Gastrocnemius medialis (tissue), 4 donors: ENCODE measurements around the gene METAP1. TPM values are rescaled to one million over a fixed set of nuclear protein-coding genes. Genes with fewer than 3 reads are reported as not detected.
"Not testable (repeated sequence)": the region's sequence is repeated elsewhere in the genome, so short reads cannot be mapped to it uniquely, and the experiment has no call there.

ENCODE experiments used
- ATAC-seq, 2 donors: fragments of 150-250 bp; one replicate each; pipeline ENCODE4 v1.9.1; 2016
- DNase-seq, 2 donors: peaks; one replicate each; pipeline ENCODE4 v3.0.0-alpha.2; 2019
- H3K27ac ChIP-seq, 4 donors: fragments of 200-600 bp; sonication (generic); 1 replicate in 1 of 4; 2 replicates in 3 of 4; pipeline ENCODE4 v1.5.1; 2016 to 2018; ENCODE audit warnings: mild to moderate bottlenecking in 2 of 4, moderate library complexity in 1 of 4
- H3K27me3 ChIP-seq, 3 donors: fragments of 200-600 bp; sonication (generic) in 2 of 3; 1 replicate in 1 of 3; 2 replicates in 2 of 3; pipeline versions ENCODE4 v1.5.1 to v1.6.0; 2016 to 2019; ENCODE audit warnings: mild to moderate bottlenecking in 1 of 3, moderate library complexity in 1 of 3
- H3K36me3 ChIP-seq, 2 donors: fragments of 200-600 bp; sonication (generic) in 1 of 2; one replicate each; pipeline ENCODE4 v1.5.1; 2017 to 2018
- H3K4me1 ChIP-seq, 2 donors: fragments of 200-600 bp; sonication (generic) in 1 of 2; one replicate each; pipeline ENCODE4 v1.5.1; 2016 to 2017; ENCODE audit warnings: mild to moderate bottlenecking in 2 of 2
- H3K4me3 ChIP-seq, 4 donors: fragments of 200-600 bp; sonication (generic) in 3 of 4; 1 replicate in 1 of 4; 2 replicates in 3 of 4; pipeline ENCODE4 v1.5.1; 2016 to 2019; ENCODE audit warnings: mild to moderate bottlenecking in 2 of 4
- H3K9me3 ChIP-seq, 3 donors: fragments of 200-600 bp; sonication (generic) in 2 of 3; 1 replicate in 1 of 3; 2 replicates in 2 of 3; pipeline ENCODE4 v1.5.1; 2016 to 2019
- CTCF ChIP-seq, 5 experiments: fragments of 450-650 bp in 3 of 5; fragments of 200-600 bp in 2 of 5; sonication (generic) in 2 of 5; IDR thresholded peaks in 4 of 5; conservative IDR thresholded peaks in 1 of 5; 1 replicate in 4 of 5; 2 replicates in 1 of 5; pipeline ENCODE4 v1.5.1; 2016 to 2019; ENCODE audit warnings: antibody characterized with exemption in 5 of 5, mild to moderate bottlenecking in 3 of 5, moderate library complexity in 3 of 5
- POLR2A ChIP-seq, 2 donors: fragments of 450-650 bp; IDR thresholded peaks; one replicate each; pipeline ENCODE4 v1.6.1; 2017; ENCODE audit warnings: antibody characterized with exemption in 2 of 2, mild to moderate bottlenecking in 2 of 2, moderate library complexity in 2 of 2
- in situ Hi-C, 4 donors: fragments of 200-750 bp; cut with MboI; loops; one replicate each; pipeline versions ENCODE4 v1.15.0 to v1.8.0; 2017; ENCODE audit warnings: low sequenced_read_pairs in 4 of 4
- intact Hi-C: fragments of 100-400 bp; cut with DNase I; formaldehyde crosslinking; loops from one replicate; pipeline ENCODE4 v1.15.1; 2023; ENCODE audit warnings: low total_unique reads
- total RNA-seq, 4 donors: library from RNA; depleted of rRNA; stranded (reverse); fragments of >200 nt; gene quantifications; one replicate each; pipeline versions ENCODE4 v1.1.0 to v1.2.3, GENCODE V29; 2016

The METAP1 gene
- total RNA-seq, 4 donors from 2014 or later: 33.3 to 45.0 (median 37.9) TPM

DNA sequence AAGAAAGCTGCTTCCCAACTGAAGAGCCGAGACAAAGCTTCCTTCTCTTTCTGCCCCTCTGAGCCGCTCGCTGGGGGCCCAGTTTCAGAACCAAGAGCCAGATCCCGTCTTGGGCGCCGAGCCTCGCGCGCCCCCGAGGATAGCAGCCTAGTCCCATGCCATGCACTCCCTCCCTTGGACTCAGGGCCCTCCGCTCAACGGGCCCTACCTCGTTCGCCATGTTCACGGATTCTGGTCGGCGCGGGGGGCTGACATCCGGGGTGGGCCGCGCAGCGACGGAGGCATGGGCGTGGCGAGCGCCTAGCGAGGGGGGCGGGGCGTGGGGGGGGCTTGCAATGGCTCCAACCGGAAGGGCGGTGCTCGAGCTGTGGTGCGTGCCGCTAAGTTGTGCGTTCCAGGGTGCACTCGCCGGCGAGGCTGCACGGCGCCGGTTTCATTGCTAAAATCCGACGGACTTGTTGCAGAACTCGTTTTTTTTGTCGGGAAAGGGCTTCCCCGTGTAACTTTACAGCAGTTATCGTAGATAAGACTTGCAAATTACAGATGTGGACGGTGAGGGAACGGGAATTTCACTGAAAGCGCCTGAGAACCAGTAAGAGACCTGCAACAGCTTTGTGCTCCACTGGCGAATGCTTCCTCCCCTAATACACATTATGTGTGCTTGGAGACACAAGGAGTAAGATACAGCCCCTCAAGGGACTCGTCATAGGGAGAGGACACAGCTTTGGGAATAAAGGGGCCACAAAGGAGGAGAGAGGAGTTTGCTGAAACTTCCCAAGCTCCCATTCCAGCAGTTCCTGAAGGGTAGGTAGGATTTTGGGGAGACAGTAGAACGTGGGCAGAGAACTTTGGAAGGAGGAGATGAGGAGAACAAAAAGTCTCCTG is 93.2 kb downstream of the METAP1 start, which contains the start of gene ADH5:
Gene ADH5 (minus strand): TSS at position 308 of the 885 bp plus-strand sequence. CDS start 88 bp downstream, at position 220.
- peak within 1 kb of the TSS; percentile 87 to 97 (median 93) for H3K27ac ChIP-seq
- H3K27me3 ChIP-seq: no peaks in the 10 kb centered on the region
- DNase-seq (peak; percentile 79 to 87), ATAC-seq (peak; percentile 84 to 85)
- peaks cover 0 to 14% of the 10 kb centered on the region in 2 donors for H3K36me3 ChIP-seq
- H3K9me3 ChIP-seq: no peaks in the 10 kb centered on the region
- peaks cover 0 to 23% of the 10 kb centered on the region in 2 donors for H3K4me1 ChIP-seq
- H3K4me3 ChIP-seq: peak within 1 kb of the TSS; percentile 70 to 92 (median 73)
- TF ChIP-seq POLR2A (IDR thresholded peaks at IDR 0.05) (peak; percentile 86 to 87), CTCF (IDR thresholded peaks at IDR 0.05 in 4 of 5, conservative IDR thresholded peaks at IDR 0.05 in 1 of 5) (no peak)
- intact Hi-C loops (loop anchor here (1.0 to 5.0 kb wide), 5 partner anchors 28 to 474 kb away; partner anchors contain the start of genes EIF4E, METAP1 and TRMT10A), in situ Hi-C loops (no loop called here)

DNA sequence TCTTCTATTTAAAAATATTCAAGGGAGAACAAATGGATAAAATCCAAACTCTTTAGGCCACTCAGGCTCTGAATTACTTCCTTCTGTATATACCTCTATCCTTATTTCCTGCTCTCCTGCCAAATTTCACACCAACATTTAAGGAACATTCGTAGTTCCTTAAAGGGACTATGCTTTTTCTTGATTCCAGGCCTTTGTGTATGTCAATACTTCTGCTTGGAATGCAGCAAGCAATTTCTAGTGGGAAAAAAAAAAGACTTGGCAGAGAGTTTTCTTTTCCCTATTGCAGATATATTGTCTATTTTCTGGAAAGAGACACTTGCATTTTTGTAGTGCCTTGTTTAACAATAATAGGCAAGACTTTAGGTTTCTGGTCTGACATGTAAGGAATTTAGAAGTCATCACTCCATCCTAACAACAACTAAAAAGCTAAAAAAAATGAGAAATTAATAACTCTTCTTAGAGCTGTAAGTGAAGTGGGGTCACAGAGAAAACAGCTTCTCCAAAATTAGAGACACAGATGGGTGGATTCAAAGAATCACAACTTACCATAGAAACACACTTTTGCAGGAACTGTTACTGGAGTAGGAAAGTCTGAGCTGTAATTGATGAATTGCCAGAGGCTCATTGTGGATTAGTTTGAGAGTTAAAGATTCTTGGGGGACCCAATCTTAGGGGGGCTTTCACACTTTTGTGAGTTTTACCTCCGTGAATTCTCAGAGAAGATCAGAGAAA is 95.1 kb downstream of the METAP1 start:
- DNase-seq (no peak), ATAC-seq (no peak)
- no peak for TF ChIP-seq CTCF (IDR thresholded peaks at IDR 0.05 in 4 of 5, conservative IDR thresholded peaks at IDR 0.05 in 1 of 5)
- no peak for TF ChIP-seq POLR2A (IDR thresholded peaks at IDR 0.05)
- peak overlapping the region; percentile 87 to 97 (median 93) for H3K27ac ChIP-seq
- no peaks in the 10 kb centered on the region for H3K27me3 ChIP-seq
- in situ Hi-C loops (no loop called here), intact Hi-C loops (no loop called here)
- H3K36me3 ChIP-seq: no peaks in the 10 kb centered on the region
- no peaks in the 10 kb centered on the region for H3K9me3 ChIP-seq
- H3K4me3 ChIP-seq: peak overlapping the region in 2 of 4 donors; percentile 70 to 72
- H3K4me1 ChIP-seq: peaks cover 0 to 23% of the 10 kb centered on the region in 2 donors

GRCh38 chr4:99091216-99091575 is 95.7 kb downstream of the METAP1 start:
- in situ Hi-C loops (no loop called here), intact Hi-C loops (no loop called here)
- no peaks in the 10 kb centered on the region for H3K9me3 ChIP-seq
- no peaks in the 10 kb centered on the region for H3K36me3 ChIP-seq
- no peak for DNase-seq
- no peak for ATAC-seq
- H3K4me1 ChIP-seq: peaks cover 0 to 22% of the 10 kb centered on the region in 2 donors
- H3K4me3 ChIP-seq: no peak overlapping the region
- TF ChIP-seq POLR2A (IDR thresholded peaks at IDR 0.05): no peak
- no peak for TF ChIP-seq CTCF (IDR thresholded peaks at IDR 0.05 in 4 of 5, conservative IDR thresholded peaks at IDR 0.05 in 1 of 5)
- H3K27ac ChIP-seq: peak overlapping the region in 1 of 4 donors; percentile 5
- no peaks in the 10 kb centered on the region for H3K27me3 ChIP-seq

GRCh38 chr4:99091841-99092240 is 96.3 kb downstream of the METAP1 start:
- H3K4me1 ChIP-seq: peaks cover 0 to 18% of the 10 kb centered on the region in 2 donors
- H3K27ac ChIP-seq, H3K9me3 ChIP-seq, H3K4me3 ChIP-seq, H3K36me3 ChIP-seq, DNase-seq, H3K27me3 ChIP-seq, intact Hi-C loops, in situ Hi-C loops, ATAC-seq: not testable (repeated sequence)

DNA sequence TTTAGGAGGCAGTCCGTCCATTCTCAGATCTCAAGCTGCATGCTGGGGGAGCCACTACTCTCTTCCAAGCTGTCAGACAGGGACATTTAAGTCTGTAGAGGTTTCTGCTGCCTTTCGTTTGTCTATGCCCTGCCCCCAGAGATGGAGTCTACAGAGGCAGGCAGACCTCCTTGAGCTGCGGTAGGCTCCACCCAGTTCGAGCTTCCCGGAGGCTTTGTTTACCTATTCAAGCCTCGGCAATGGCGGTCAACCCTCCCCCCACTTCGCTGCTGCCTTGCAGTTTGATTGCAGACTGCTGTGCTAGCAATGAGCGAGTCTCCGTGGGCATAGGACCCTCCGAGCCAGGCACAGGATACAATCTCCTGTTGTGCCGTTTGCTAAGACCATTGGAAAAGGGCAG is 103.8 kb downstream of the METAP1 start:
- Histone ChIP-seq H3K9me3 (no peaks in the 10 kb centered on the region), H3K36me3 (no peaks in the 10 kb centered on the region), H3K27ac (no peak overlapping the region), H3K4me3 (no peak overlapping the region), H3K4me1 (no peaks in the 10 kb centered on the region), H3K27me3 (no peaks in the 10 kb centered on the region)
- in situ Hi-C loops (no loop called here), intact Hi-C loops (no loop called here)
- ATAC-seq (no peak), DNase-seq (no peak)
- TF ChIP-seq POLR2A (IDR thresholded peaks at IDR 0.05): no peak
- no peak for TF ChIP-seq CTCF (IDR thresholded peaks at IDR 0.05 in 4 of 5, conservative IDR thresholded peaks at IDR 0.05 in 1 of 5)

DNA sequence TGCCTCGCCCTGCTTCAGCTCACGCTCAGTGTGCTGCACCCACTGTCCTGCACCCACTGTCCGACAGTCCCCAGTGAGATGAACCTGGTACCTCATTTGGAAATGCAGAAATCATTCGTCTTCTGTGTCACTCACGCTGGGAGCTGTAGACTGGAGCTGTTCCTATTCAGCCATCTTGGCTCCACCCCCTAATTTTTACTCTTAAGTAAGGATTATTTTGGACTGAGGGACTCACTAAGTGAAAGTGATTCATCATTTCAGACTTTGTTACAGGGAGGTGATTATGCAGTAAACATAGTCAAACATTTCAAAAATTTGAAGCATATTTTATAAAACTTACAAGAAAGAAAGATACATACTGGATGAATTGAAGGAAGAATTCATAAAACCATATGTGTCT is 104.3 kb downstream of the METAP1 start:
- H3K27ac ChIP-seq, in situ Hi-C loops, H3K9me3 ChIP-seq, H3K4me1 ChIP-seq, H3K4me3 ChIP-seq, H3K27me3 ChIP-seq, H3K36me3 ChIP-seq, ATAC-seq, DNase-seq, intact Hi-C loops: not testable (repeated sequence)
